C4-2B (cell line): Measurements from ENCODE around the gene SCAMP4.
A peak's percentile ranks its signal among the peaks of the same experiment; 100 is the strongest.
"Not testable (repeated sequence)": the region's sequence is repeated elsewhere in the genome, so short reads cannot be mapped to it uniquely, and the experiment has no call there.

Experiments used
- H3K27ac ChIP-seq: fragments of 450-650 bp; 2 replicates; pipeline ENCODE4 v1.5.1; 2017
- CTCF ChIP-seq: fragments of 450-650 bp; conservative IDR thresholded peaks from 2 replicates; pipeline ENCODE4 v1.5.1; 2017; ENCODE audit warnings: mild to moderate bottlenecking
- ZFX ChIP-seq: fragments of 450-650 bp; IDR thresholded peaks from 2 replicates; pipeline ENCODE4 v1.6.1; 2017

The SCAMP4 gene

GRCh38 chr19:1871140-1871597, 34.0 kb upstream of the SCAMP4 start:
- no peak for TF ChIP-seq CTCF
- TF ChIP-seq ZFX, result peak; percentile 42; the same call in 1 of the 2 replicates
- peak overlapping the region; percentile 96 for H3K27ac ChIP-seq

- peak overlapping the region; percentile 96 for H3K27ac ChIP-seq
- TF ChIP-seq CTCF (no peak), ZFX (no peak)
Observed at GRCh38 chr19:1871630-1872029, 33.6 kb upstream of the SCAMP4 start.

- TF ChIP-seq CTCF (no peak), ZFX (no peak)
- H3K27ac ChIP-seq, result peak overlapping the region; percentile 96
Observed at GRCh38 chr19:1872807-1873523, 32.2 kb upstream of the SCAMP4 start.

- 0 out of 2 replicates have a peak, but pooled peaks have one; percentile 46 for TF ChIP-seq ZFX
- no peak for TF ChIP-seq CTCF
- peak overlapping the region; percentile 96 for H3K27ac ChIP-seq
Observed at GRCh38 chr19:1873524-1874473, 31.4 kb upstream of the SCAMP4 start.

- no peak for TF ChIP-seq ZFX
- no peak for TF ChIP-seq CTCF
- H3K27ac ChIP-seq, result peak overlapping the region; percentile 96
Observed at GRCh38 chr19:1874554-1875185, 30.5 kb upstream of the SCAMP4 start.

GRCh38 chr19:1875265-1875645, 29.9 kb upstream of the SCAMP4 start:
- H3K27ac ChIP-seq, result peak overlapping the region; percentile 96

- H3K27ac ChIP-seq, result peak overlapping the region; percentile 96
- no peak for TF ChIP-seq CTCF
- peak; percentile 63; the same call in 1 of the 2 replicates for TF ChIP-seq ZFX
Observed at GRCh38 chr19:1875646-1876495, 29.3 kb upstream of the SCAMP4 start.

- H3K27ac ChIP-seq, result peak overlapping the region; percentile 96
Observed at GRCh38 chr19:1876496-1877279, 28.5 kb upstream of the SCAMP4 start.

GRCh38 chr19:1877280-1877660, 27.9 kb upstream of the SCAMP4 start:
- H3K27ac ChIP-seq, result not testable (repeated sequence)

GRCh38 chr19:1878583-1878982, 26.6 kb upstream of the SCAMP4 start:
- not testable (repeated sequence) for H3K27ac ChIP-seq
